Naive B cell (primary cell): ENCODE measurements around the gene UBE2R2. TPM values are rescaled to one million over a fixed set of nuclear protein-coding genes. Genes with fewer than 3 reads are reported as not detected.
"Not testable (repeated sequence)": the region's sequence is repeated elsewhere in the genome, so short reads cannot be mapped to it uniquely, and the experiment has no call there.

Experiments used
- ATAC-seq, 2 donors: fragments of 150-1000 bp; cut with Tn5 transposase; 2 replicates each; pipeline ENCODE4 v1.10.0; 2021; ENCODE audit warnings: low read depth in 2 of 2, mild to moderate bottlenecking in 2 of 2, moderate library complexity in 2 of 2
- DNase-seq: peaks from one replicate; pipeline ENCODE4 v3.0.0; 2022
- H3K27ac Mint-ChIP-seq, 6 donors: one replicate each; pipeline ENCODE4 v1.8.0; 2020 to 2022; ENCODE audit warnings: mild to moderate bottlenecking in 6 of 6, mixed read lengths in 6 of 6, moderate library complexity in 5 of 6, inconsistent platforms in 2 of 6
- H3K27me3 Mint-ChIP-seq, 3 donors: one replicate each; pipeline ENCODE4 v1.8.0; 2021 to 2022; ENCODE audit warnings: mixed read lengths in 3 of 3, mild to moderate bottlenecking in 1 of 3
- H3K36me3 Mint-ChIP-seq, 2 donors: one replicate each; pipeline ENCODE4 v1.8.0; 2020 to 2022; ENCODE audit warnings: mixed read lengths in 2 of 2, inconsistent platforms in 1 of 2, mild to moderate bottlenecking in 1 of 2
- H3K4me1 Mint-ChIP-seq, 3 donors: one replicate each; pipeline ENCODE4 v1.8.0; 2020 to 2022; ENCODE audit warnings: mixed read lengths in 3 of 3, inconsistent platforms in 1 of 3, mild to moderate bottlenecking in 1 of 3, moderate library complexity in 1 of 3
- H3K4me3 Mint-ChIP-seq, 8 donors: one replicate each; pipeline ENCODE4 v1.8.0; 2020 to 2022; ENCODE audit warnings: mild to moderate bottlenecking in 8 of 8, mixed read lengths in 8 of 8, moderate library complexity in 8 of 8, inconsistent platforms in 2 of 8
- H3K9me3 Mint-ChIP-seq, 7 donors: one replicate each; pipeline ENCODE4 v1.8.0; 2020 to 2022; ENCODE audit warnings: mixed read lengths in 7 of 7, mild to moderate bottlenecking in 5 of 7, inconsistent platforms in 2 of 7, moderate library complexity in 1 of 7
- polyA plus RNA-seq, 6 donors: library from polyadenylated mRNA; unstranded; fragments of 300-500 nt; fragmentation: Illumina TruSeq; gene quantifications; one replicate each; pipeline ENCODE4 v1.2.3, GENCODE V29; 2021; ENCODE audit warnings: low read depth in 6 of 6

Gene UBE2R2
- polyA plus RNA-seq, 6 donors from 2014 or later: 26.5 to 33.6 (median 28.9) TPM

DNA sequence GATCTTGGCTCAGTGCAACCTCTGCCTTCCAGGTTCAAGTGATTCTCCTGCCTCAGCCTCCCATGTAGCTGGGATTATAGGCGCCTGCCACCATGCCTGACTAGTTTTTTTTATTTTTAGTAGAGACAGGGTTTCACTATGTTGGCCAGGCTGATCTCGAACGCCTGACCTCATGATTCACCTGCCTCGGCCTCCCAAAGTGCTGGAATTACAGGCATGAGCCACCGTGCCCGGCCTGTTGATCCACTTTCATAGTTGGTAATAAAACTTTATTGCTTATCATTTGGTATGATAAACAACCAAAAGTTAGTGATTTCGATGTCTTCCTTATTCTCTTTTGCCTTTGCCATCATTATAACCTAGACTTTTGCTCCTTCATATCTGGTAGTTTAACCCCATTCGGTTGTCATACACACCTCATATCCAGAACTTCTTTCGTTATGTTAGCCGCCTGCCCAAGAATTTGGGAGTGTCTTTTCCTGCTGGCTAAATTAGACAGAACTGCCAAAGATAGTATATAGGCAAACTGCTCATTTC is 45.0 kb downstream of the UBE2R2 start:
- no peak for ATAC-seq
- H3K9me3 Mint-ChIP-seq: no peaks in the 10 kb centered on the region
- no peak overlapping the region for H3K27ac Mint-ChIP-seq

DNA sequence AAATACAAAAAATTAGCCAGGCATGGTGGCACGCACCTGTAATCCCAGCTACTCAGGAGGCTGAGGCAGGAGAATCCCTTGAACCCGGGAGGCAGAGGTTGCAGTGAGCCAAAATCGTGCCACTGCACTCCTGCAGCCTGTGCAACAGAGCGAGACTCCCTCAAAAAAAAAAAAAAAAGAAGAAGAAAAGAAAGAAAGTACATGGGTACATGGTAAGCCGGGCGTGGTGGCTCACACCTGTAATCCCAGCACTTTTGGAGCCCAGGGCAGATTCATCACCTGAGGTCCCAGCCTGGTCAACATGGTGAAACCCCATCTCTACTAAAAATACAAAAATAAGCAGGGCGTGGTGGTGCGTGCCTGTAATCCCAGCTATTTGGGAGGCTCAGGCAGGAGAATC is 46.1 kb downstream of the UBE2R2 start:
- H3K9me3 Mint-ChIP-seq: not testable (repeated sequence)
- peak overlapping the region in 1 of 8 donors; percentile 42 for H3K4me3 Mint-ChIP-seq

More for the DNA sequence above, 45.0 kb downstream of the UBE2R2 start:
- Mint-ChIP-seq H3K4me3 (peak overlapping the region in 2 of 8 donors; percentile 0 to 33), H3K36me3 (no peaks in the 10 kb centered on the region), H3K27me3 (no peaks in the 10 kb centered on the region), H3K4me1 (peaks cover 20 to 62% (median 61%) of the 10 kb centered on the region in 3 donors)
- DNase-seq: no peak

DNA sequence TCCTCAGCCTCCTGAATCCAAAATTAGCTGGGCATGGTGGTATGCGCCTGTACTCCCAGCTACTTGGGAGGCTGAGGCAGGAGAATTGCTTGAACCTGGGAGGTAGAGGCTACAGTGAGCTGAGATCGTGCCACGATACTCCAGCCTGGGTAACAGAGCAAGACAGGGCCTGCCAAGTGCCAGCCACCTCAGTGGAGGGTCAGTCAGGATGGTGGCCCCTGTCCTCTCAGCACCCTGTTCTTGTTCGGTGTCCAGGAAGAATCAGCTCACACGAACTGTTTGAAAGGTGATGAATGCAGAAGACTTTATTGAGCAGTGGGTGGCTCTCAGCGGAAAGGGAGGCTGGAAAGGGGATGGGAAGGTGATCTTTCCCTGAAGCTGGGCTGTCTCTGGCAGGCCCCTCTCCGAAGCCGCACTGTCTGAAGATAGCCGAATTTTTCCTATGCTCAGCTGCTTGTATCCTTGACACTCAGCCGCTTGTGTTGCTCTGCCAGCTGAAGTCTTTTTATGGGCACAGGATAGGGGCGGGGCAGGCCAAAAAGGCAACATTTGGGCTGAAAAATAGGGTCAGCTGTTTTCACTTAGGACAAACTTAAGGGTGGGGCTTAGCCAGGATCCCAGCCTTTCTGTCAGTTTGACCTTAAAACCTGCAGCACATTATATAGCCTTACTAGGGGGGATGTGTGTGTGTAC is 50.9 kb downstream of the UBE2R2 start:
- no peaks in the 10 kb centered on the region for H3K9me3 Mint-ChIP-seq
- no peaks in the 10 kb centered on the region for H3K27me3 Mint-ChIP-seq
- H3K4me3 Mint-ChIP-seq: no peak overlapping the region
- no peak for DNase-seq
- no peaks in the 10 kb centered on the region for H3K36me3 Mint-ChIP-seq
- ATAC-seq: no peak
- peak overlapping the region in 2 of 6 donors; percentile 30 to 38 for H3K27ac Mint-ChIP-seq
- peaks cover 15 to 73% (median 60%) of the 10 kb centered on the region in 3 donors for H3K4me1 Mint-ChIP-seq

More for the DNA sequence above, 46.1 kb downstream of the UBE2R2 start:
- peak overlapping the region in 1 of 6 donors; percentile 69 for H3K27ac Mint-ChIP-seq
- ATAC-seq, H3K36me3 Mint-ChIP-seq, DNase-seq, H3K27me3 Mint-ChIP-seq: not testable (repeated sequence)
- peaks cover 23 to 67% (median 66%) of the 10 kb centered on the region in 3 donors for H3K4me1 Mint-ChIP-seq

DNA sequence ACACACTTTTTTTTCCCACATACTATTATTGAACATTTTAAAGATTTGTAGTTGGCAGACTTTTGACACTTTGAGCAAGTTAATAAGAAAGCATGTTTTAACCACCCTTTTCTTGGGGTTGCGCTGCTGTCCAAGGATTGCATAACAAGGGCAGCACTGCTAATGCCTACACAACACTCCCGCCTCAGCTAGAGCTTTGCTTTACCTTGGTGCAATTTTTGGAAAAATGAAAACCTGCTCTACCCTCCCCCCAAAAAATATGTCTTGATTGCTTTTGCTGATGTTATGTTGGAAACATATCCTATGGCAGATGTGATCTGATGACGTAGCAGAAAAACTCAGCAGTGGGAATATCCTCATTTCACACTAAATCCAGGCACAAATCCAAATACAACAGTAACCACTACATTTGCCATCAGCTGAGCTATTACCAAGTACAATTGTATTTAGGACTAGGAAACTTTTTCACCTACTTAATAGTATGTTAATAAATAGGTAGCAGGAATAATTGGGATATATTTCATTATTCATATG is 51.5 kb downstream of the UBE2R2 start:
- Mint-ChIP-seq H3K27ac (no peak overlapping the region), H3K9me3 (no peaks in the 10 kb centered on the region), H3K27me3 (no peaks in the 10 kb centered on the region), H3K36me3 (no peaks in the 10 kb centered on the region), H3K4me3 (no peak overlapping the region), H3K4me1 (peaks cover 15 to 68% (median 54%) of the 10 kb centered on the region in 3 donors)
- ATAC-seq (no peak), DNase-seq (no peak)

DNA sequence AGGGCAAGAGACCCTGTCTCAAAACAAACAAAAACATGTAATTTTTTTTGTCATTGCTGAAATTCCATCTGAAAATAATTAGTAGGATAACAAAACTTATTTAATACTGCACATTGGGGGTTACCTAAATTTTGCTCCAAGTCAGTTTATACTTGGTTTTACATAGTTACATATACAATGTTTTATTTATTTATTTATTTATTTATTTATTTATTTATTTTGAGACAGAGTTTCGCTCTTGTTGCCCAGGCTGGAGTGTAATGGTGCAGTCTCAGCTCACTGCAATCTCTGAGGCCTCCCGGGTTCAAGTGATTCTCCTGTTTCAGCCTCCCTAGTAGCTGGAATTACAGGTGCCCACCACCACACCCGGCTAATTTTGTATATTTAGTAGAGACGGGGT is 52.3 kb downstream of the UBE2R2 start:
- not testable (repeated sequence) for H3K9me3 Mint-ChIP-seq, H3K27ac Mint-ChIP-seq, H3K4me3 Mint-ChIP-seq, H3K36me3 Mint-ChIP-seq, ATAC-seq, DNase-seq, H3K27me3 Mint-ChIP-seq
- H3K4me1 Mint-ChIP-seq: peaks cover 15 to 68% (median 49%) of the 10 kb centered on the region in 3 donors

DNA sequence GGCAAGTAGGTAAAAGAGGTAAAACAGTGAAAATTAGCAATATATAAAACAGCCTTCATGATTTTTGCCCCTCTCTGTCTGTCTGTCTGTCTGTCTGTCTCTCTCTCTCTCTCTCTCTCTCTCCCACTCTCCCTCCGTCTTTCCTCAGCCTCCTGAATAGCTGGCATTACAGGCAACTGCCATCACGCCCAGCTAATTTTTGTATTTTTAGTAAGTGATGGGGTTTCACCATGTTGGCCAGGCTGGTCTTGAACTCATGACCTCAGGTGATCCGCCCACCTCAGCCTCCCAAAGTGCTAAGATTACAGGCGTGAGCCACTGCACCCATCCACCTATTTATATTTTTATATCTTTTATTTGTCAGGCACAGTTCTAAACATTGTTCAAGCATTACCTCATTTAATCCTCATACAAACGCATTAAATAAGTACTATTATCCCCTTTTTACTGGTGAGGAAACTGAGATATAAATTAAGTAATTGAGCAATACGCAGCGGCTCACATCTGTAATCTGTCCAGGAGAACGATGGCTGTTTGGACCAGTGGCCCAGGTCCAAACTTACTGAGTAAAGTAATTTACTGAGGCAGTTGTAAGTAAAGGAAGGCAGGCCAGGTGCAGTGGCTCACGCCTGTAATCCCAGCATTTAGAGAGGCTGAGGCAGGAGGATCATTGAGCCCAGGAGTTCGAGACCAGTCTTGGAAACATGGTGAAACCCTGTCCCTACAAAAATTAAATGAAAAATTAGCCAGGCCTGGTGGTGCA is 60.9 kb downstream of the UBE2R2 start:
- Mint-ChIP-seq H3K36me3 (no peaks in the 10 kb centered on the region), H3K27ac (peak overlapping the region in 1 of 6 donors; percentile 84), H3K4me1 (peaks cover 24 to 43% (median 29%) of the 10 kb centered on the region in 3 donors), H3K4me3 (peak overlapping the region in 1 of 8 donors; percentile 16), H3K27me3 (no peaks in the 10 kb centered on the region), H3K9me3 (no peaks in the 10 kb centered on the region)
- DNase-seq (no peak), ATAC-seq (no peak)

DNA sequence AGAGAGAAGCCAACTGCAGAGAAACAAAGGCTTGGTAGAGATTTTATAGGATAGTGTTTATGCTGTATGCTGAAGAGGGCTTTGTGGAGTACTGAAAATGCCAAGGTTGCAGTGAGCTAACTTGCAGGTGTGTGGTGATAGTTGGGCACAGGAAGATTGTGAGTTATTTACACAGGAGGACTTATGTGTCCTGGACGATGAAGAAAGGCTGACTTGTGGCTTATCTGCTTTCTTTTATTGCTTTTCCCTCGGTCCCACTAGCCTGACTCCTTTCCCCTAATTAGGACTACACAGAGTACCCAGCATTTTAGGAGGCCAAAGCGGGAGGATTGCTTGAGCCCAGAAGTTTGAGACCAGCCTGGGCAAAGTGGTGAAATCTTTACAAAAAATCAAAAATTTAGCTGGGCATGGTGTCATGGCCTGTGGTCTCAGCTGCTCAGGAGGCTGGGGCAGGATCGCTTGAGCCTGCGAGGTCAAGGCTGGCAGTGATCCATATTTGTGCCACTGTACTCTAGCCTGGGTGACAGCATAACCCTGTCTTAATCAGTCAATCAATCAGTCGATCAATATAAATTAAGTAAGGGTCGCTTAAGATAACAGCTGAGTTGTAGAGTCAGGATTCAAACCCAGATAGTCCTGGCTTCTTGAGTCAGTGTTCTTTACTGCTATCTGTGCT is 61.9 kb downstream of the UBE2R2 start:
- Mint-ChIP-seq H3K27ac (peak overlapping the region in 1 of 6 donors; percentile 89), H3K9me3 (no peaks in the 10 kb centered on the region), H3K36me3 (no peaks in the 10 kb centered on the region), H3K27me3 (no peaks in the 10 kb centered on the region), H3K4me3 (peak overlapping the region in 1 of 8 donors; percentile 16), H3K4me1 (peaks cover 27 to 45% (median 29%) of the 10 kb centered on the region in 3 donors)
- no peak for ATAC-seq
- DNase-seq: no peak

DNA sequence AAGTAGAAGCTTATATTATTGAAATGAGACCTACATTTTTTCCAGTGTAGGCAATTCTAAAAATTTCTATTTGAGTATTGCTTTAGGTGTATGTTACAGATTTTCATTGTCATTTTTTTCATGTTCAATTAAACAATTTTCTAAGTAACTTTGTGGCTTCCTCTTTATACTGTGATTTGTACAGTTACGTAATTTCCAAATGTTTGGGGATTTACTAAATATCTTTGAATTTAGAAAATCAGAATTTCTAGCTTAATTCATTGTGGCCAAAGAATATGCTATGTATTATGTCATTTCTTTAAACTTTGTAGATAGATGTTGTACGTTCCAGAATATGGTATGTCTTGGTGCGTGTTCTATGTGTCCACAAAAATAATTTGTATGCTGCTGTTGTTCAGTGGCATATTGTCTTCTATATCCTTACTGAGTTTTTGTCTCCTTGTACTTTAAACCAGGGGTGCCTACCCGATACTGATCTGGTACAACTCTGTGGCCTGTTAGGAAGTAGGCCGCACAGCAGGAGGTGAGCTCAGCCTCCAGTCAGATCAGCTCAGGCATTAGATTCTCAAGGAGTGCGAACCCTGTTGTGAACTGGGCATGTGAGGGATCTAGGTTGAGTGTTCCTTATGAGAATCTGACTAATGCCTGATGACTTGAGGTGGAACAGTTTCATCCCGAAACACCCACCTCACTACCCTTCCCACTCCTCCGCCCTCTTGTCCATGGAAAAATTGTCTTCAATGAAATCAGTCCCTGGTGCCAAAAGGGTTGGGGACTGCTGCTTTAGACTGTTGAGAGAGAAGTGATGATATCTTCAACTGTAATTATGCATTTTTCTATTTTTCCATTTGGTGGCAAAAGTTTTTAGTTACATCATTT is 63.5 kb downstream of the UBE2R2 start:
- Mint-ChIP-seq H3K9me3 (no peaks in the 10 kb centered on the region), H3K27me3 (no peaks in the 10 kb centered on the region), H3K27ac (peak overlapping the region in 4 of 6 donors; percentile 25 to 84 (median 54))

DNA sequence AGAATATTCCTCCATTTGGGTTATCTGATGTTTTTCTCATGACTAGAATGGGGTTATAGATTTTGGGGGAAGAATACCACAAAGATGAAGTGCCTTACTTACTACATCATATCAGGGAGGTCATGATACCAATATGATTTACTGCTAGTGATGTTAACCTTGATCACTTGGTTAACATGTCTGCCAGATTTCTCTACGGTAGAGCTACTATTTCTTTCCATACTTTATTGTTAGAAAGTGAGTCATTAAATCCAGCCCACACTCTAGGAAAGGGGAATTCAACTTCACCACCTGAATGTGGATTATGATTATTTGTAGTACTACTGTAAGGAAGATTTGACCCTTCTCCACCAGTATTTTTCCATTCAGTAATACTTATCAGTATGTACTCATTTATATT is 64.7 kb downstream of the UBE2R2 start:
- H3K27ac Mint-ChIP-seq: peak overlapping the region in 1 of 6 donors; percentile 63
- H3K9me3 Mint-ChIP-seq: no peaks in the 10 kb centered on the region
- H3K4me1 Mint-ChIP-seq: peaks cover 35 to 50% (median 37%) of the 10 kb centered on the region in 3 donors
- H3K27me3 Mint-ChIP-seq: no peaks in the 10 kb centered on the region
- ATAC-seq: no peak
- no peak for DNase-seq
- H3K4me3 Mint-ChIP-seq: no peak overlapping the region
- H3K36me3 Mint-ChIP-seq: no peaks in the 10 kb centered on the region

More for the DNA sequence above, 63.5 kb downstream of the UBE2R2 start:
- DNase-seq: no peak
- no peak for ATAC-seq
- peaks cover 35 to 54% (median 37%) of the 10 kb centered on the region in 3 donors for H3K4me1 Mint-ChIP-seq
- no peak overlapping the region for H3K4me3 Mint-ChIP-seq
- H3K36me3 Mint-ChIP-seq: no peaks in the 10 kb centered on the region

DNA sequence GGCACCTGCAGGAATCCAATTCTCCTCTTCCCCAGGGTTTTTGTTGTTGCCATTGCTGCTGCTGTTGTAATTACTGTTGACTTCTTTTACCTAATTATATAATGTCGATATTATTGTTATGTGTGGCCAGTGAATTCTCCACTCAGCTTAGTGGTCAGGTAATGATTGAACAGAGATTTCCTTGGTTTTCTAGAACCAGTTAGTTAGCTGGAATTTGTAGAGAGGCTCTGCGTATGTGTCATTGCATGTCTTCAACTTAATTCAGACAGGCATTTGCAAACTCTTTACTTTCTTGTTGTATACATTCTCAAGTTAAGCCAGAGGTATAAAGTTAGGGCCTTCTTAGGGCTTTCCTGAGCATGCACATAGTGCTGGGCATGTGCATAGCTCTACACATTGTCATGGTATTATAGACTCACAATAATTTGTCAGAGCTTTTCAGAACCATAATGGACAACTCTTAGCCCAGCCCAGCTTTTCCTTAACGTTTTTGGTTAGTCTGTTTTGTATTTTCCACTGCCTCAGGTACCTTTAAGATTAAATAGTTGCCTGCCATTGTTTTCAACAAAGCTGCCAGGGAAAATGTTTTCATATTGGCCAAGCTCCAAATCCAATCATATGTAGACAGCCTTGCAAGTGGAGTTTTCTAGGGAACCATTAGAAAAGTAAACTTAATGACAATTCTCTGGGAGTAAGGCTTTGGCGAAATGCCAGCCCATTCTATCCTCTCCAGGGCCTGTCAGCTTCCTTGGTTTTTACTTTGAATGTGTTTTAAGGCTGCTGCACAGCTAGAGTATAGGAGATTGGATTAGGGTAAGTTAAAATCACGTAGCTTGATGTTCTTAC is 68.1 kb downstream of the UBE2R2 start:
- H3K4me1 Mint-ChIP-seq: peaks cover 22 to 33% (median 28%) of the 10 kb centered on the region in 3 donors
- H3K9me3 Mint-ChIP-seq: no peaks in the 10 kb centered on the region
- H3K27ac Mint-ChIP-seq: peak overlapping the region in 3 of 6 donors; percentile 46 to 74 (median 65)
- no peaks in the 10 kb centered on the region for H3K27me3 Mint-ChIP-seq
- DNase-seq: no peak
- H3K4me3 Mint-ChIP-seq: no peak overlapping the region
- peaks cover 0 to 4% of the 10 kb centered on the region in 2 donors for H3K36me3 Mint-ChIP-seq
- ATAC-seq: no peak

DNA sequence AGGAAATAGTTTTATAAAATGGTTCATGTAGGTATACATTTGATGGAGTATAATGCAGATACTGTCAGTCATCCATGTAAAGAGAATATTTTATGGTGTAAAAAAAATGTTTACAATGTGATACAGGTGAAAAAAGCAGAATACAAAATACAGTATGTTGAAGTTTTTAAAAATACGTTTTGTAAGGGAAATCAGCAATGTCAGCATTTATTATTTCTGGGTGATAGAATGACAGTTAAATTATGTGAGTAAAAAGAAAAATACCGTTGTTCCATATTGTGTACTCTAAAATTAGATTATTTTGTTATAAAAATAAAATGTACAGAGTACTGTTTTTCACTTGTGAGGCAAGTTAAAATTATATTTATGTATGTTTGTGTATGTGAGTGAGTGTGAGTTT is 69.0 kb downstream of the UBE2R2 start:
- DNase-seq: no peak
- H3K36me3 Mint-ChIP-seq: peaks cover 0 to 5% of the 10 kb centered on the region in 2 donors
- no peak for ATAC-seq
- H3K9me3 Mint-ChIP-seq: no peaks in the 10 kb centered on the region
- H3K4me3 Mint-ChIP-seq: no peak overlapping the region
- no peak overlapping the region for H3K27ac Mint-ChIP-seq
- H3K27me3 Mint-ChIP-seq: no peaks in the 10 kb centered on the region
- H3K4me1 Mint-ChIP-seq: peaks cover 19 to 27% (median 23%) of the 10 kb centered on the region in 3 donors
